Choroid plexus epithelial cell (primary cell): ENCODE measurements around the gene BFSP1.

Experiments used
- DNase-seq: peaks from one replicate; pipeline ENCODE4 v3.0.0-alpha.2; 2010; ENCODE audit warnings: low read depth
- H3K4me3 ChIP-seq: 2 replicates; pipeline ENCODE4 v1.5.1; 2011; ENCODE audit warnings: low read depth, mild to moderate bottlenecking, control low read depth, low read length, moderate library complexity
- CTCF ChIP-seq: conservative IDR thresholded peaks from 2 replicates; pipeline ENCODE4 v1.5.1; 2011; ENCODE audit warnings: low read depth, mild to moderate bottlenecking, control low read depth, inconsistent platforms, low read length, moderate library complexity

Gene BFSP1

GRCh38 chr20:17480696-17481095, 50.5 kb downstream of the BFSP1 start:
- H3K4me3 ChIP-seq, result no peak overlapping the region
- DNase-seq, result no peak
- no peak for TF ChIP-seq CTCF

DNA sequence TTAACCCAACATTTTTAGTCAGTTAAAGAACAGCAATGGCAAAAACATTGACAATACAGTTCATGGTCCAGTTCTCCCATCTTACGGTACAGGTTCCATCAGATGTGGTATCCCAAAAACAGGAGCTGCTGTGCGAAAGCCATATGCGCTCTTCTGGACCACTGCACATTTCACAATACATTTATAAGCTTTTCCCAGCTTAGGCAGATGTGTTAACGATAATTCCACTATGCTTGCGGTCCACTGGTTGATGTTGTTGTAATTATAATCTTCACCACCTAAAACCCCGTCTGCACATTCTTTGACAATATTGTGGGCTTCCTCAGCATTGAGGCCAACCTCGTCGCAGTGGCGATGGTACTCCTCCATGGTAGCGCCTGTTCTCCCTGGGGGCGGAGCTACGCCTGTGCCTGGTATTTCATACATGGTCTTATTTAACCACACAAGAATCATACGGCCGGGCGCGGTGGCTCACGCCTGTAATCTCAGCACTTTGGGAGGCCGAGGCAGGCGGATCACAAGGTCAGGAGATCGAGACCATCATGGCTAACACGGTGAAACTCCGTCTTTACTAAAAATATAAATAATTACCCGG, 52.0 kb downstream of the BFSP1 start:
- no peak for DNase-seq
- no peak for TF ChIP-seq CTCF
- H3K4me3 ChIP-seq, result no peak overlapping the region

GRCh38 chr20:17473659-17474058, 57.5 kb downstream of the BFSP1 start:
- DNase-seq, result no peak
- no peak for TF ChIP-seq CTCF
- no peak overlapping the region for H3K4me3 ChIP-seq

DNA sequence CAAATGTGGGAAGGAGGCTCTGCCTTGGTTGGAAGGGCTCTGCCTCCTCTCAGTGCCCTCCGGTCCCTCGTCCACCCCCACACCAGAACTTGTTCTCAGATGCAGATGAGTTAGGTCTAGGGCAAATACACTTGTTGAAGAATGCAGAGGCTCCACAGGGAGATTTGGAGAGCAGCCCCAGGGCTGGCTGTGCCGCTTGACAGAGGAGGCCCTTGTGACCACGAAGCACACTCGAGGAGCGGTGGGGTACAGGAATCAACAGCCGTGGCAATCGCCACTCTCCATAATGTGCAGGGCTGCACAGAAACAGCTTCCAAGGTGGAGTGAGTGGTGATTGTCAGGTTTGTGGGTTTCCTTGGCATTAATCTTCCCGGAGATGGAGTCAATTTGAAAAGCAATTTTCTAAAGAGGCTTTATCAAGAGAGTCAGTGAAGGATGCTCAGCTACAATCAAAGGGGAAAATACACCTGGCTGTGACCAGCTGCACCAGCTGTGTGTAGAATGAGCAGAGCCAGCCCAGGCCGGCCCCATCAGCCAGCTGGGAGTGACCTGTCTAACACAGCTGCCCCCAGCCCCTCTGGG, 59.5 kb downstream of the BFSP1 start:
- no peak for DNase-seq
- TF ChIP-seq CTCF, result no peak
- no peak overlapping the region for H3K4me3 ChIP-seq

DNA sequence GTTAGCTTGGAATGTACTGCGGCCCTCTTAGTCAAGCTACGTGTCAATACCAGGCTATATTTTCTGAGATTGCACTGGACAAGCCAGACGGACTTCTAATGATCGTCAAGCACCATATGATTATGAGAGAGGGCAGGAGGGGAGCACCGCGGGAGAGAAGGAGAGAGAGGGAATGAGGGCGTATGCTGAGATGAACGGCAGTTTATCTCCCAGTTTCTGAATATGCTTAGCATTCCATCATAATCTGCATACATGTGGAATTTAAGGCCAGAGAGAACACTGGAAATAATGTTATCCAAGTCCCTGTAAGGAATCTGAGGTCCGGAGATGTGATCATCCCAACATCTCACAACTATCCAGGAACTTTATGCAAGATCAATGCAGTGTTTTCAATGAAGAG, 60.2 kb downstream of the BFSP1 start:
- DNase-seq, result no peak
- no peak overlapping the region for H3K4me3 ChIP-seq
- no peak for TF ChIP-seq CTCF

- no peak for TF ChIP-seq CTCF
- no peak overlapping the region for H3K4me3 ChIP-seq
- no peak for DNase-seq
These were observed 60.7 kb downstream of the BFSP1 start for GRCh38 chr20:17470521-17470920.
